IMR-90 (cell line): ENCODE data around the gene MMD2. TPM values are rescaled to one million over a fixed set of nuclear protein-coding genes. Genes with fewer than 3 reads are reported as not detected.

ENCODE experiments used
- CEBPB ChIP-seq: IDR thresholded peaks from 2 replicates; pipeline ENCODE4 v1.6.1; 2012; ENCODE audit warnings: low read depth, low read length, improper control_type of control experiment
- POLR2A ChIP-seq: IDR thresholded peaks from 2 replicates; pipeline ENCODE4 v1.6.1; 2012; ENCODE audit warnings: mild to moderate bottlenecking, low read depth, low read length
- RAD21 ChIP-seq: IDR thresholded peaks from 2 replicates; pipeline ENCODE4 v1.6.1; 2012; ENCODE audit warnings: low read length, improper control_type of control experiment
- RFX5 ChIP-seq: IDR thresholded peaks from 2 replicates; pipeline ENCODE4 v1.8.0; 2012; ENCODE audit warnings: low read depth, mild to moderate bottlenecking, low read length, moderate library complexity
- SMC3 ChIP-seq: fragments of 150-350 bp; IDR thresholded peaks from 2 replicates; pipeline ENCODE4 v1.6.1; 2016; ENCODE audit warnings: low read depth, mild to moderate bottlenecking, antibody characterized with exemption, low read length, moderate library complexity
- polyA plus RNA-seq, 3 experiments: library from polyadenylated mRNA; depleted of rRNA; stranded (reverse); fragments of >200 nt; gene quantifications; 2 replicates each; pipeline ENCODE4 v1.2.3, GENCODE V29; 2012; ENCODE audit warnings: low replicate concordance in 1 of 3
- total RNA-seq: library from RNA; depleted of rRNA; stranded (reverse); fragments of >200 nt; gene quantifications from 2 replicates; pipeline ENCODE4 v1.2.3, GENCODE V29; 2012
- TF ChIP-seq, protein P1 (sequence below): fragments of 150-350 bp; IDR thresholded peaks from 2 replicates; pipeline ENCODE4 v1.6.1; 2017; ENCODE audit warnings: mild to moderate bottlenecking, antibody characterized with exemption, low read length, low read depth

The MMD2 gene
- total and polyA plus RNA-seq, 2 of the 4 experiments (the other 2 are of a cell fraction): not detected

GRCh38 chr7:4879396-4880081 lies 79.4 kb downstream of the MMD2 start (continued):
- TF ChIP-seq, protein P1, sequence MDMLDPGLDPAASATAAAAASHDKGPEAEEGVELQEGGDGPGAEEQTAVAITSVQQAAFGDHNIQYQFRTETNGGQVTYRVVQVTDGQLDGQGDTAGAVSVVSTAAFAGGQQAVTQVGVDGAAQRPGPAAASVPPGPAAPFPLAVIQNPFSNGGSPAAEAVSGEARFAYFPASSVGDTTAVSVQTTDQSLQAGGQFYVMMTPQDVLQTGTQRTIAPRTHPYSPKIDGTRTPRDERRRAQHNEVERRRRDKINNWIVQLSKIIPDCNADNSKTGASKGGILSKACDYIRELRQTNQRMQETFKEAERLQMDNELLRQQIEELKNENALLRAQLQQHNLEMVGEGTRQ: no peak
- TF ChIP-seq CEBPB: no peak
- TF ChIP-seq RFX5: no peak
- no peak for TF ChIP-seq SMC3
- TF ChIP-seq POLR2A: no peak
- TF ChIP-seq RAD21: no peak
